HG03575 (cell line): ENCODE data around the gene POLL.

Source experiments
- ATAC-seq: cut with Tn5 transposase; IDR thresholded peaks from one replicate; pipeline ENCODE4 v1.9.1; 2021; ENCODE audit not compliant: unreplicated experiment, insufficient number of reproducible peaks, low FRiP score; ENCODE audit errors: extremely low read depth

The POLL gene

GRCh38 chr10:101576211-101576863 is 11.7 kb downstream of the POLL start:
- ATAC-seq: no peak

GRCh38 chr10:101575580-101576210 is 12.4 kb downstream of the POLL start:
- no peak for ATAC-seq

GRCh38 chr10:101575091-101575490 is 13.0 kb downstream of the POLL start:
- no peak for ATAC-seq

GRCh38 chr10:101573885-101574753 is 13.9 kb downstream of the POLL start:
- ATAC-seq: no peak

- no peak for ATAC-seq
Observed at GRCh38 chr10:101572785-101573184, 15.3 kb downstream of the POLL start.

- ATAC-seq: no peak
Observed at GRCh38 chr10:101572126-101572525, 15.9 kb downstream of the POLL start.

GRCh38 chr10:101571271-101571925 is 16.7 kb downstream of the POLL start:
- no peak for ATAC-seq

- no peak for ATAC-seq
Observed at GRCh38 chr10:101570428-101571270, 17.4 kb downstream of the POLL start.

GRCh38 chr10:101569622-101570427 is 18.2 kb downstream of the POLL start:
- ATAC-seq: no peak

GRCh38 chr10:101569323-101569621 is 18.8 kb downstream of the POLL start:
- no peak for ATAC-seq

GRCh38 chr10:101568054-101568745 is 19.9 kb downstream of the POLL start:
- no peak for ATAC-seq

GRCh38 chr10:101567165-101568006 is 20.7 kb downstream of the POLL start:
- no peak for ATAC-seq

GRCh38 chr10:101566333-101567164 is 21.5 kb downstream of the POLL start:
- ATAC-seq: no peak

- no peak for ATAC-seq
Observed at GRCh38 chr10:101565936-101566332, 22.1 kb downstream of the POLL start.

- no peak for ATAC-seq
Observed at GRCh38 chr10:101565370-101565900, 22.6 kb downstream of the POLL start.
